Measurements from ENCODE around the gene OR2H1.

OR2H1 gene

DNA sequence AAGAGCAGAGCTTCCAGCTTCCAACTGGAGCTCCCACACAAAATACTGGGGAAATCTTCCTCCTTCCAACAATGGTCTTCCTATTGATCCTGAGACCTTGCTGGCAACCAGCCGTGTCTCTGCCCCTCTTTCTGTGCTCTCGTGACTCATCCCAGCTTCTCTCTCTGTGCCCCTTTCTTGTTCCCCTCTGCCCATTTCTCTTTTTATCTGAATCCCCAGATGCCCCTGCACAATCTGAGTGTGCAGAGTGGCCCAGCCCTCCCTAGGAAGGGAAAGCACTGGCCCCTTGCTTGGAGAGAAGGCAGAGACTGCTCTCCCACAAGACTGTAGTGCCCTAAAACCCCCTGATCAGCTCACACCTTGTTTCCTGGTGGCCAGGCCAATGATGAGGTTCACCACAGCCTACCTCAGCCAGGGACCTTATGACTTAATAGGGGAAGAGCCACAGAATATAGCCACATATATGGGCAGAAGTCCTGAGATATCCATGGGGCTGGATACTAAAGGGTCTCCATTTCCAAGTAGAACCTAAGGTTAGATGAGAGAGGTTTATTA, 53.9 kb downstream of the OR2H1 start:
- no peak for DNase-seq (ENCODE audit: low read depth)

Data from CMK (cell line).